ENCODE results near the gene SNUPN. TPM values are rescaled to one million over a fixed set of nuclear protein-coding genes. Genes with fewer than 3 reads are reported as not detected.

SNUPN gene
- 10 to 100 TPM; 18.7 to 23.9 (median 18.9) TPM for total RNA-seq
- long read RNA-seq, donor 1, transcript SNUPN-201 (9 exons, 1,513 nt), result major isoform, 22 of 30 reads
- long read RNA-seq, donor 1, partial matches to known transcripts, result 1 of 30 reads
- long read RNA-seq, donor 1, other reads (novel, unspliced or antisense), result 1 of 30 reads
- long read RNA-seq, donor 2, transcript SNUPN-201 (9 exons, 1,513 nt), result major isoform, 21 of 29 reads
- long read RNA-seq, donor 2, partial matches to known transcripts, result 1 of 29 reads
- long read RNA-seq, donor 2, other reads (novel, unspliced or antisense), result 5 of 29 reads

DNA sequence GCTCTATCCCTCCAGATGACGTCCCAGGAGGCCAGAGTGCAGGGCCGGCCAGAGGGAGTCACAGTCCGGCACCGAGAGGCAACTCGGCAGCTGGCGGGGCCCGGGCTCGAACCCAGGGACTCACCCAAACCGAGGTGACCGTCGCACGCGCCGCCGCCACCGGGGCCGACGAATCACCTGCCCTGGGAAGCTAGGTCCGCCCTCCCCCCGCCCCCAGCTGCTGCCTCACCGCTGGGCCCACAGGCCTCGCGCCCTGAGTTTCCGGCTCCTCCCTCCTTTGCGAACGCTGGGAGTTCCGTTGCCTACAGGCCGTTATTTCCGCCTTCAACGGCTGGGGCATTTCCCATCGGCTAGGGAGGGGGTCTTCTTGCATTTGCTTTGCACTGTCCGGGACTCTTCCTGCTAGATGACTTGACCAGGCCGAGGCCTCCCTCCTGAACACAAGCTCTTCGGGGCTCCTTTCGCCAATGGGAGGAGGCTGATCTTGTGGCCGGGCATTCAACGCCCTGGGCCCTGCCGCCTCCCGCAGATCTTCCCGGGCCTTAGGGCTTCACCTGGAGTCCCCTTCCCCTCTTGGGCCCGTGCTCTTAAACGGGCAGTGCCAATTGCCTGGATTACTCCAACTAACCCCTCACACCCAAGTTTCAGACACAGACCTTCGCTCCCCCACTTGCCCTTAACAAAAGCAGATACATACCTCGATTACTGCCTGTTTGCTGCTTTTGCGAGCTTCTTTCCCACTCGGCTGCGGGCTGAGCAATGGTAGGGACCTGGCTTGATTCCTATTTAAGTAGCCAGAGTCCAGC is at the start of gene SNUPN:
SNUPN (minus strand) TSS at position 184 of the 806 bp plus-strand sequence. CDS start 4,674 bp downstream, outside the sequence.
- H3K9me3 ChIP-seq, result no peaks in the 10 kb centered on the region
- peaks cover 10% of the 10 kb centered on the region for H3K4me1 ChIP-seq (ENCODE audit: low read depth)
- no peaks in the 10 kb centered on the region for H3K36me3 ChIP-seq (ENCODE audit: low read depth)
- TF ChIP-seq, protein P1, sequence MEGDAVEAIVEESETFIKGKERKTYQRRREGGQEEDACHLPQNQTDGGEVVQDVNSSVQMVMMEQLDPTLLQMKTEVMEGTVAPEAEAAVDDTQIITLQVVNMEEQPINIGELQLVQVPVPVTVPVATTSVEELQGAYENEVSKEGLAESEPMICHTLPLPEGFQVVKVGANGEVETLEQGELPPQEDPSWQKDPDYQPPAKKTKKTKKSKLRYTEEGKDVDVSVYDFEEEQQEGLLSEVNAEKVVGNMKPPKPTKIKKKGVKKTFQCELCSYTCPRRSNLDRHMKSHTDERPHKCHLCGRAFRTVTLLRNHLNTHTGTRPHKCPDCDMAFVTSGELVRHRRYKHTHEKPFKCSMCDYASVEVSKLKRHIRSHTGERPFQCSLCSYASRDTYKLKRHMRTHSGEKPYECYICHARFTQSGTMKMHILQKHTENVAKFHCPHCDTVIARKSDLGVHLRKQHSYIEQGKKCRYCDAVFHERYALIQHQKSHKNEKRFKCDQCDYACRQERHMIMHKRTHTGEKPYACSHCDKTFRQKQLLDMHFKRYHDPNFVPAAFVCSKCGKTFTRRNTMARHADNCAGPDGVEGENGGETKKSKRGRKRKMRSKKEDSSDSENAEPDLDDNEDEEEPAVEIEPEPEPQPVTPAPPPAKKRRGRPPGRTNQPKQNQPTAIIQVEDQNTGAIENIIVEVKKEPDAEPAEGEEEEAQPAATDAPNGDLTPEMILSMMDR (IDR thresholded peaks at IDR 0.05), result no peak
- H3K4me3 ChIP-seq, result peak within 1 kb of the TSS; percentile 58
- intact Hi-C loops (cut with DNase I, micrococcal nuclease), result no loop called here
- peak; percentile 96 to 97 (median 96) for DNase-seq
- ATAC-seq, result peak; percentile 96

DNA sequence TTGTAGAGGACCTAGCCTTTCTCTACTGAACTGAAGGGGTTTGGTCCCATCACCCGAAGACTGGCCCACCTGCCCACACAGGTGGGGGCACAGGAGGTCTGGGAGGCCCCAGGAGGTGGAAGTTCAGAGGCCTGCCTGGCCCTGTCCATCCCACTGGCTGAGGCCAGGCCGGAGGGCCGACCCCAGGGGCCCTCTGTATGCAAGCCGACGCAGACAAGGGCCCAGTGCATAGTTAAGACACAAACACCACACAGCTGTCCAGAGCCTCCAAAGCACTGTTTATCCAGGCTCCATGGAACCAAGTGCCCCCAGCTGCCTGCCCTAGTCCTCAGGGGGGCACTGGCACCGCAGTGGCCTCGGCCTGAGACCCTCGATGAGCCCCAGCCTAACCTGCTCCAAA is 48.8 kb upstream of the SNUPN start:
- H3K4me3 ChIP-seq, result no peak overlapping the region
- intact Hi-C loops (cut with DNase I, micrococcal nuclease), result no loop called here
- no peaks in the 10 kb centered on the region for H3K4me1 ChIP-seq (ENCODE audit: low read depth)
- no peaks in the 10 kb centered on the region for H3K9me3 ChIP-seq
- DNase-seq (no peak), ATAC-seq (no peak)
- TF ChIP-seq, protein P1 (IDR thresholded peaks at IDR 0.05), result no peak
- H3K36me3 ChIP-seq (ENCODE audit: low read depth), result no peaks in the 10 kb centered on the region

DNA sequence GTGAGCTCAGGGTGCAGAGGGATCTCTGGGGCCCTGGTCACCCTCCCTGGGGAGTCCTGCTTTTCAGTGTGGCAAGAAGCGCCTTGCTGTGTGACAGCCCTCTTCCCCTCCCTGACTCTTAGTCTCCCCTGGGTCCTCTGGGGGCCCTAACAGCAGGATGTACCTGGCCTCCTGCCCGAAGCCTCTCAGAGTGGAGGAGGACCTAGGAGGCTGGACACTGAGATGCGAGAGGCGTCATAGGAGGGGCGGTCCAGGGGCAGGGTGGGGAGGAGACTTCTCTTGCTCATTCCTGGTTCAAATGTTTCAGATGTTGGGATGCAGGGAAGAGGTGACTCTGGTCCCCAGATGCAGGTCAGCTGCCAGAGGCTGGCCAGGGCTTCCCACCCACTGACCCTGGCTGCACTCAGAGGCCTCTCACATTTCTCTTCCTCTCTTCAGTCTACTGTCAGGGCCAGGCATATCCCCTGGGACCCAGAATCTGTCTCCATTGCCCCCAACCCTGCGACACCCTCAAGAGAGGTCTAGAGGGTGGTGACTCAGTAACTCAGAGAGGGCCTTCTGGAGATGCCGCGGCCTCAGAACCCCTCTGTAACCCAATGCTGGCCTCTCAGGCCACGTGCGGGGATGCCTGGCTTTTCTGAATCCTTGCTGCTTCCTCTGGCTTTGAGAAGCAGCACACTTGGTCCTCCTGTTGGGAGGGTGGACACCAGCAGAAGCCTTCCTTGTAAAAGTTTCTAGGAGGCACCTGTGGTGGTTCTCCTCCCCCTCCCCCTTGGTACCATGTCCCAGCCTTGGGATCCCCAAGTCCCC is 48.1 kb upstream of the SNUPN start:
- no peaks in the 10 kb centered on the region for H3K36me3 ChIP-seq (ENCODE audit: low read depth)
- TF ChIP-seq, protein P1 (IDR thresholded peaks at IDR 0.05), result no peak
- H3K9me3 ChIP-seq, result no peaks in the 10 kb centered on the region
- no peak overlapping the region for H3K4me3 ChIP-seq
- DNase-seq (peak in 2 of 3 donors; percentile 43 to 77), ATAC-seq (peak; percentile 28)
- intact Hi-C loops (cut with DNase I, micrococcal nuclease), result no loop called here
- H3K4me1 ChIP-seq (ENCODE audit: low read depth), result no peaks in the 10 kb centered on the region

DNA sequence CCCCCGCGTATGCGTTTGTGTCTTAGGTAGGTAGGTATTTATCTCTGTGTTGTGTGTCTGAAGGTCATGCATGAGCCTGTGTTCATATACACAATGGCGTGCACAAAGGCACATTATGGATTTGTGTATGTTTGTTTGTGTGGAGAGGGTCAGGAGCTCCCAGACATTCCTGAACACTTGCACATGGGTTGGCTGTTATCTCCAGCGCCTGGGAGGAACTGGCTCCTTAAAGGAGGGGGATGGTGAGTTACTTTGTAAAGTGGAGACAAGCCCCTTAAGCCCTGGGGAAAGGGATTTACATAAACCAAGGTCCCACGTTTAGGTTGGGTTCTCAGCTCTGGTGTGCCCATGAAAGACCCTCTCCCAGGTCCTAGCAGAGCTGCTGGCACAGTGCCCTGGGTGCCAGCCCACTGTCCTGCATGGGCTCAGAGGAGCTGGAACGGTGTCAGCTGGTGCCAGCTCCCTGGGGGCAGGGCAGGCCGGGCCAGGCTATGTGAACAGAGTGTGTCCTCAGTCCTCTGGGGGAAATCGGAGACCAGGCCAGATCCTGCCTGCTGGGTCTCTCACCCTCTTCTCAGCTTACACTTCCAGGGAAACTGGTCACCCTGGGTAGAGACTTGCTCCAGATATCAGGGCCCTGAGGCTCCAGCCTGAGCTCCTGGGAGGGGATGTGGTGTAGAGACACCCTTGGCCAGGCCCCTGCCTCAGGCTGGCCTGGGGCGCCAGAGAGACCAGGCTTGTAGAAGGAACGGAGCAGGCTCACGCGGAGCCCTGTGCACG is 47.3 kb upstream of the SNUPN start:
- ATAC-seq, result peak; percentile 4
- no peaks in the 10 kb centered on the region for H3K9me3 ChIP-seq
- no peak overlapping the region for H3K4me3 ChIP-seq
- no peaks in the 10 kb centered on the region for H3K36me3 ChIP-seq (ENCODE audit: low read depth)
- H3K4me1 ChIP-seq (ENCODE audit: low read depth), result no peaks in the 10 kb centered on the region
- DNase-seq, result no peak
- TF ChIP-seq, protein P1 (IDR thresholded peaks at IDR 0.05), result no peak
- intact Hi-C loops (cut with DNase I, micrococcal nuclease), result no loop called here

Measured in mucosa of descending colon (tissue), 3 donors.